HG02571 (cell line): ENCODE results near the gene IPO9.
"Not testable (repeated sequence)": the region's sequence is repeated elsewhere in the genome, so short reads cannot be mapped to it uniquely, and the experiment has no call there.

Source experiments
- ATAC-seq: cut with Tn5 transposase; IDR thresholded peaks from one replicate; pipeline ENCODE4 v1.9.1; 2021; ENCODE audit warnings: mild to moderate bottlenecking, moderate library complexity; ENCODE audit not compliant: unreplicated experiment

IPO9 gene

GRCh38 chr1:201900476-201900875 is 71.5 kb downstream of the IPO9 start:
- no peak for ATAC-seq

- ATAC-seq: not testable (repeated sequence)
Observed at GRCh38 chr1:201901036-201901435, 72.1 kb downstream of the IPO9 start.

GRCh38 chr1:201902198-201902597 is 73.2 kb downstream of the IPO9 start:
- ATAC-seq: no peak

GRCh38 chr1:201903135-201903534 is 74.2 kb downstream of the IPO9 start:
- ATAC-seq: no peak

GRCh38 chr1:201904579-201904978 is 75.6 kb downstream of the IPO9 start:
- ATAC-seq: no peak

GRCh38 chr1:201905234-201905890 is 76.4 kb downstream of the IPO9 start:
- no peak for ATAC-seq

- no peak for ATAC-seq
Observed at GRCh38 chr1:201906336-201906735, 77.4 kb downstream of the IPO9 start.

- no peak for ATAC-seq
Observed at GRCh38 chr1:201907621-201908020, 78.7 kb downstream of the IPO9 start.

- no peak for ATAC-seq
Observed at GRCh38 chr1:201911826-201912571, 83.0 kb downstream of the IPO9 start.

GRCh38 chr1:201912832-201913231 is 83.9 kb downstream of the IPO9 start:
- ATAC-seq: no peak

GRCh38 chr1:201914456-201915235 is 85.7 kb downstream of the IPO9 start:
- no peak for ATAC-seq

GRCh38 chr1:201916649-201917249 is 87.8 kb downstream of the IPO9 start:
- ATAC-seq: no peak

- no peak for ATAC-seq
Observed at GRCh38 chr1:201917362-201918033, 88.5 kb downstream of the IPO9 start.

GRCh38 chr1:201918343-201918742 is 89.4 kb downstream of the IPO9 start:
- ATAC-seq: no peak

GRCh38 chr1:201921952-201922558 is 93.1 kb downstream of the IPO9 start:
- no peak for ATAC-seq

GRCh38 chr1:201925301-201925567 is 96.3 kb downstream of the IPO9 start:
- ATAC-seq: no peak

- ATAC-seq: no peak
Observed at GRCh38 chr1:201925981-201926645, 97.2 kb downstream of the IPO9 start.

- ATAC-seq: no peak
Observed at GRCh38 chr1:201928266-201928665, 99.3 kb downstream of the IPO9 start.

GRCh38 chr1:201930137-201930536 is 101.2 kb downstream of the IPO9 start:
- ATAC-seq: no peak

- no peak for ATAC-seq
Observed at GRCh38 chr1:201930803-201931202, 101.8 kb downstream of the IPO9 start.
